HG02759 (cell line): ENCODE results near the gene PACSIN2.
"Not testable (repeated sequence)": the region's sequence is repeated elsewhere in the genome, so short reads cannot be mapped to it uniquely, and the experiment has no call there.

ENCODE experiments used
- ATAC-seq: cut with Tn5 transposase; IDR thresholded peaks from one replicate; pipeline ENCODE4 v1.9.1; 2021; ENCODE audit warnings: mild to moderate bottlenecking, moderate library complexity; ENCODE audit not compliant: unreplicated experiment

PACSIN2 gene

DNA sequence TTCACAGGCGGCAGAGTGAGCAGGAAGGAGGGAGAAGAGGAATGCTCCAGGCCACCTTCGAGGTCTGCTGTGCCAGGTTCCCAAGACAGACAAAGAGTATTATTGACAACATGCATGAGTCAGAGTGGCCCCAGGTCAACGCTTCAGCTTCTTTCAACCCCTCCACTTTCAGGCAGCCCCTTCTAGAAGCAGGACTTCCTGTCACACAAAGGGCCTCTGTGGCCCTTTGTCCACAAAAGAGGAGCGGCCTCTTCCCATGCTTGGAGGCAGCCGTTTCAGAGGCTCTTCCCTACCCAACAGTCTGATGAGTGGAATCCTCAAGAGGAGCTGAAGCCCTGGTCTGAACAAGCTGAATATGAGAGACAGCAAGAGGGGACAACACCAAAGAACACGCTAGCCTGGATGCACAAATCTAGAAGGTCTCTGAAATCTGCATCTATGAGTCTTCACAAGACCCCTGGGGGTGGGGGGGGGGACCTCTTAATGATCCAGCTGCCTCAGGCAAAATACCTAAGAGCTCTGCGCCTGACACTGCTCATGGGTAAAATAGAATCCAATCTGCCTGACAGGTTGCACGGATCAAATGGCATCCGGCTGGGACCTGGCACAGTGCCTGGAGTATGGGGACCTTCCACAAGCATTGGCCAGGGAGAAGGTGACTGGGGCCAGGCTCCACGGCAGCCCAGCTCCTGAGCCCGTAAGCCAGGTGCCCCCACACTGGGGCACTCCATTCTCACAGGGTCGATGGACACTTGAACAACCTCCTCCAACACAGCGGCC is 67.5 kb downstream of the PACSIN2 start:
- ATAC-seq: no peak

GRCh38 chr22:42946546-42947198 is 68.3 kb downstream of the PACSIN2 start:
- ATAC-seq: no peak

GRCh38 chr22:42945736-42946135 is 69.2 kb downstream of the PACSIN2 start:
- ATAC-seq: no peak

DNA sequence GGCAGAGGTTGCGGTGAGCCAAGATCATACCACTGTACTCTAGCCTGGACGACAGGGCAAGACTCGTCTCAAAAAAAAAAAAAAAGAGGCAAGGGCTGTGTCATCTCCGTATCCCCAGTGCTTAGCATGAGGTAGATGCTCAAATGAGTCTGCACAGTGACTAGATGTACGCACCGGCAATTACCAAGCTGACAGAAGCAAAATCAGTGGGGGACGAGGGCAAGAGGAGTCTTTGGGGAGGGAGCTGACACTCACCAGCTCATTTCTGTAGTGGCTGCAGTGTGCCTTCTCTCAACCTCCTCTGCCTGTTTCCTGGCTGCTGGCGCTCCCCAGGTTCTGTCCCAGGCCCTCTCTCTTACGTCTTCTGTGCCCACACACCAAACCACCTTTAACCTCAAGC is 69.9 kb downstream of the PACSIN2 start:
- no peak for ATAC-seq

- no peak for ATAC-seq
Measured at GRCh38 chr22:42944409-42944808, 70.5 kb downstream of the PACSIN2 start.

DNA sequence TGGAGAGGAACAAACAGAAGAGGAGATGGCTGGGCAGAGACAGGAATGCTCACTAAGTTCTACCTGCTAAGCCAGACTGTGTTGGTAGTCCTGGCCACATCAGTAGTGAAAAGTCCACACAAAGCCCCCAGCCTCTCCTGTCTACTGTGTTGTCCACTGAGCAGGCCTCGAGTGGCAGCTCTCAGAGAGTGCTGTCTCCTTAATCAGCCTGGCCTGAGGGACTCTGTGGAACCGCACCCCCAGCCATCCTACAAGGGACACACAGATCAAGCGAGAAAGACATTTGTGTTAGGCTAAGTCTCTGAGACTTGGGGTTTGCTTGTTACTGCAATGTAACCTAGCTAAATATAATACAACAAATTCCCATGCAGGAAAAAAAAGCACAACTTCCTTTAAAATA is 71.0 kb downstream of the PACSIN2 start:
- no peak for ATAC-seq

GRCh38 chr22:42942351-42942750 is 72.6 kb downstream of the PACSIN2 start:
- no peak for ATAC-seq

- ATAC-seq: no peak
Measured at GRCh38 chr22:42939941-42940653, 74.9 kb downstream of the PACSIN2 start.

- ATAC-seq: no peak
Measured at GRCh38 chr22:42939451-42939881, 75.5 kb downstream of the PACSIN2 start.

DNA sequence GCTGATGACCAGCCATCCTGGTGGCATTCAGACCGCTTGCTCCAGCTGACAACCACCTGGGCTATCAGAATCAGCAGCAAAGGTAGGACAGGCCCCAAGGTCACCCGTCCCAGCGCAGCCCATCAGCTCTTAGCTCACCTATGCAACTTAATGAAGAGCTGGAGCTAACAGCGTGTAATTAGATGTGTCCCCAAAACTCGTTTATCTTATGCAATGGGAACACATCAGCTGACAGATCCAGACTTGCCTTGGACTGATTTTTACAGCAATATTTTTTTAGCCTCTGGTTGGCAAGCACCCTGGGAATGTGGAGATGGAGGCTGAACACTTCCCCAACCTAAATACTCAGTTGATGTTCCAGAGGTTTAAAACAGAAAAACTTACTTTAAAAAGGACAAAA is 76.0 kb downstream of the PACSIN2 start:
- ATAC-seq: no peak

GRCh38 chr22:42938449-42938848 is 76.5 kb downstream of the PACSIN2 start:
- ATAC-seq: no peak

GRCh38 chr22:42937164-42937843 is 77.6 kb downstream of the PACSIN2 start:
- peak; percentile 61 for ATAC-seq

GRCh38 chr22:42936680-42937079 is 78.3 kb downstream of the PACSIN2 start:
- not testable (repeated sequence) for ATAC-seq

GRCh38 chr22:42934338-42934737 is 80.6 kb downstream of the PACSIN2 start:
- no peak for ATAC-seq

DNA sequence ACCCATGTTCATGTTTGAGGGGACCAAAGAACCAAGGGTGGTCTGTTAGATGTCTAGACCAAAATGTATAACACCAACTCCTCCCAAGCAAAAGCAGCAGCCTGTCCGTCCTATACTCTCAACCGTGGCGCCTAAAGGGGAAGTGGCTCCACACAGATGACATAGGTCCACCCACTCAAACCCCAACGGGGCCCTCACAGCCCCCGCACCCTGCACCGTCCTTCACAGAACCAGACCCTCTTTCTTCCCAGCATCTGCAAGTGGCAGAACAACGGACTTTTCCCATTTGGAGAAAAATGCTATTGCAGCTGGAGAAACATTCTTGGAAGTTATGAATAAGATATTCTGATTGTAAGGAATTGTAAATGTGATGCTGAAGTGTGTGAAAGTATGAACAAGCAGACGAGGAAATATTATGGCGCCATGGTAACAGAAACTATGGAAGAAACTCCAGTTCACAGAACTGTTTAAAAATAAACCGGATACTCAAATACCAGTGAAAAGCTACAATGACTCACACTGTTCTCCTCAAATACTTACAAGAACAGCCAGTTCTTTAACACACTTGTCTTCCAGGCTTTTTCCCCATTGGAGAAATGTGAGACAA is 81.4 kb downstream of the PACSIN2 start:
- no peak for ATAC-seq

- ATAC-seq: no peak
Measured at GRCh38 chr22:42932857-42933484, 82.0 kb downstream of the PACSIN2 start.

- no peak for ATAC-seq
Measured at GRCh38 chr22:42932197-42932519, 82.8 kb downstream of the PACSIN2 start.

DNA sequence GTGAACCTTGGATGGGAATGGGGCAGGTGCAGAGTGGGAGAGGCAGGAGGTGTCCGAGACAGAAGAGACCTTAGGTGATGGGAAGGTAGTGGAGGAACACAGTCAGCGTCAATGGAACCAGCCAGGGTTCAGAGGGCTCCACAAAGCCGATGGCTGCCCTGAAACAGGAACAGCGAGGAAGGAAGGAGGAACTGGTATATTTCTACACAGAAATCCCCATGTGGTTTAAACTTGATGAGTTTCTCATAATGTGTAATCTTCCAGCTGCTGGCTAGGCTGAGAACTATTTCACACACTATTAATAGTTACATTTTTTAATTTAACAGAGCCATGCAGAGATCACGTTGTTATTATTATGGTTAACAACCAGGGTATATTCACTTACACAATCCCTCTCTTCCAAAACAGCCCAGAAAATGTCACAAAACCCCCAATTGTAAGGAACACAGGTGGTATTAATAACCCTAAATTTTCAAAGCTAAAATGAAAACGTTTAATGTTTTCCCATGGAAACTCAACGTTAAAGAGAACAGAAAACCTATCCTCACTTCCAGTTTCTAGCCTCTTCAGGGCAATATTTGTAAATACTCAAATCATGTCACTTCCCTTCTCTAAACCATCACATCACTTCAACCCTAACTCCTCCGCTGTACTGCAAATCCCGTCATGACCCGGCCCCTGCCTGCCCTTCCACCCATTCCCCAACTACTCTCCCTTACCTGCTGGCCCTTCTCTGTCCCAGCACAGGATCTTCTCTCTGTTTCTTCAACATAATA is 83.3 kb downstream of the PACSIN2 start:
- ATAC-seq: peak; percentile 50

GRCh38 chr22:42930810-42931420 is 84.0 kb downstream of the PACSIN2 start:
- ATAC-seq: no peak
